Nephron (organoid): ENCODE measurements around the gene GLDC.

ENCODE experiments used
- H3K27ac Mint-ChIP-seq, 3 experiments: 2 replicates each; pipeline ENCODE4 v1.8.0; 2020; ENCODE audit warnings: mixed read lengths in 3 of 3, mild to moderate bottlenecking in 2 of 3, moderate library complexity in 1 of 3
- H3K27me3 Mint-ChIP-seq: 2 replicates; pipeline ENCODE4 v1.8.0; 2021; ENCODE audit warnings: low read depth, mild to moderate bottlenecking, moderate library complexity, mixed read lengths
- H3K36me3 Mint-ChIP-seq: 2 replicates; pipeline ENCODE4 v1.8.0; 2020; ENCODE audit warnings: low read depth, mixed read lengths
- H3K4me1 Mint-ChIP-seq: 2 replicates; pipeline ENCODE4 v1.8.0; 2020; ENCODE audit warnings: mixed read lengths
- H3K4me3 Mint-ChIP-seq, 3 experiments: 2 replicates each; pipeline ENCODE4 v1.8.0; 2020; ENCODE audit warnings: mild to moderate bottlenecking in 3 of 3, mixed read lengths in 3 of 3, moderate library complexity in 2 of 3
- H3K9me3 Mint-ChIP-seq: 2 replicates; pipeline ENCODE4 v1.8.0; 2020; ENCODE audit warnings: mixed read lengths
- TF ChIP-seq, protein P1 (sequence below), 3 experiments: fragments of 200-600 bp; sonication (generic); IDR thresholded peaks; one replicate each; pipeline ENCODE4 v1.5.0; 2021; ENCODE audit warnings: antibody characterized with exemption in 3 of 3; ENCODE audit not compliant: unreplicated experiment in 3 of 3

Gene GLDC

GRCh38 chr9:6641961-6642360 is 3.6 kb downstream of the GLDC start:
- TF ChIP-seq, protein P1, sequence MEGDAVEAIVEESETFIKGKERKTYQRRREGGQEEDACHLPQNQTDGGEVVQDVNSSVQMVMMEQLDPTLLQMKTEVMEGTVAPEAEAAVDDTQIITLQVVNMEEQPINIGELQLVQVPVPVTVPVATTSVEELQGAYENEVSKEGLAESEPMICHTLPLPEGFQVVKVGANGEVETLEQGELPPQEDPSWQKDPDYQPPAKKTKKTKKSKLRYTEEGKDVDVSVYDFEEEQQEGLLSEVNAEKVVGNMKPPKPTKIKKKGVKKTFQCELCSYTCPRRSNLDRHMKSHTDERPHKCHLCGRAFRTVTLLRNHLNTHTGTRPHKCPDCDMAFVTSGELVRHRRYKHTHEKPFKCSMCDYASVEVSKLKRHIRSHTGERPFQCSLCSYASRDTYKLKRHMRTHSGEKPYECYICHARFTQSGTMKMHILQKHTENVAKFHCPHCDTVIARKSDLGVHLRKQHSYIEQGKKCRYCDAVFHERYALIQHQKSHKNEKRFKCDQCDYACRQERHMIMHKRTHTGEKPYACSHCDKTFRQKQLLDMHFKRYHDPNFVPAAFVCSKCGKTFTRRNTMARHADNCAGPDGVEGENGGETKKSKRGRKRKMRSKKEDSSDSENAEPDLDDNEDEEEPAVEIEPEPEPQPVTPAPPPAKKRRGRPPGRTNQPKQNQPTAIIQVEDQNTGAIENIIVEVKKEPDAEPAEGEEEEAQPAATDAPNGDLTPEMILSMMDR (IDR thresholded peaks at IDR 0.05; ENCODE audit: unreplicated experiment in 3 of 3) = no peak
- Mint-ChIP-seq H3K36me3 (no peaks in the 10 kb centered on the region), H3K9me3 (no peaks in the 10 kb centered on the region), H3K4me3 (no peak overlapping the region), H3K27me3 (peaks cover 57% of the 10 kb centered on the region), H3K4me1 (peaks cover 16% of the 10 kb centered on the region), H3K27ac (no peak overlapping the region)

- TF ChIP-seq, protein P1 (IDR thresholded peaks at IDR 0.05; ENCODE audit: unreplicated experiment in 3 of 3) = no peak
- Mint-ChIP-seq H3K4me3 (no peak overlapping the region), H3K27ac (no peak overlapping the region), H3K27me3 (peaks cover 53% of the 10 kb centered on the region), H3K9me3 (no peaks in the 10 kb centered on the region), H3K4me1 (peaks cover 16% of the 10 kb centered on the region), H3K36me3 (no peaks in the 10 kb centered on the region)
These were observed 4.0 kb downstream of the GLDC start for GRCh38 chr9:6641561-6641960.

GRCh38 chr9:6641056-6641455 is 4.5 kb downstream of the GLDC start:
- Mint-ChIP-seq H3K27ac (peak overlapping the region in 1 of 3 experiments; percentile 46), H3K9me3 (no peaks in the 10 kb centered on the region), H3K36me3 (no peaks in the 10 kb centered on the region), H3K4me1 (peaks cover 13% of the 10 kb centered on the region), H3K27me3 (peaks cover 48% of the 10 kb centered on the region), H3K4me3 (no peak overlapping the region)
- TF ChIP-seq, protein P1 (IDR thresholded peaks at IDR 0.05; ENCODE audit: unreplicated experiment in 3 of 3) = no peak

DNA sequence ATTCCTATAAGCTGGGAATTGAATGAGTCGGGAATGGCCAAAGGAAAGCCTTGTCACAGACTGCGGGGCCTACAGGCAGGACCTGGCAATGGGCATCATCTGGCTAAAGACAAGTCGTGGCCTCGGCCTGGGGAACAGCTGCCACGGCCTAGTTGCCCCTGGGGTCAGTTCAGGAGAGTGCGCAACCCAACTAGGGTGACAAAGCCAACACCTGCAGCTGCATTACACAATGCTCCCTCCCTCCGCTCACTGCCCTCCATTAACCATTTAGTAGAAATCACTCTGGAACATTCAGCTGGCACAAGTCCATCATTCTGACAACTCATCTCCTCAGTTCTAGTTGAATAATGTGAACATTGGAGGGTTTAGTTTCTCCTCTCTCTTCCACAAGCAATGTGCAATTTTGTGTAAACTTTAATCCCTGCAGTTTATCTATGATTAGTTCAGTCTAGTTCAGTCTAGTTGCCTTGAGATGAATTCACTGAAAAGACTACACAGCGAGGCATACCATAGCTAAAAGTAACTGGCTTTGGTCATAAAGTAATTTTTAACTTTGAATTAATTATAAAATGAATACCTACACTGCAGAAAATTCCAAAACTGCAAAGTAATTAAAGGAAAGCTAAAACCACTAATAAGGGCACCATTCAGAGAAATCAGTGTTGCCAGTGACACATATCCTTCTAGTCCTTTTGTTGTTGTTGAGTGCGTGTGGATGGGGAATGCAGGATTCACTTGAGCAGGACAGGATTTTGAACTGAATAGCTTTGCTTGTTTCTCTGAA is 5.1 kb downstream of the GLDC start:
- no peaks in the 10 kb centered on the region for H3K9me3 Mint-ChIP-seq
- TF ChIP-seq, protein P1 (IDR thresholded peaks at IDR 0.05; ENCODE audit: unreplicated experiment in 3 of 3) = no peak
- peak overlapping the region in 2 of 3 experiments; percentile 4 to 24 for H3K27ac Mint-ChIP-seq
- no peak overlapping the region for H3K4me3 Mint-ChIP-seq
- peaks cover 9% of the 10 kb centered on the region for H3K4me1 Mint-ChIP-seq
- H3K36me3 Mint-ChIP-seq = no peaks in the 10 kb centered on the region
- H3K27me3 Mint-ChIP-seq = peaks cover 42% of the 10 kb centered on the region

DNA sequence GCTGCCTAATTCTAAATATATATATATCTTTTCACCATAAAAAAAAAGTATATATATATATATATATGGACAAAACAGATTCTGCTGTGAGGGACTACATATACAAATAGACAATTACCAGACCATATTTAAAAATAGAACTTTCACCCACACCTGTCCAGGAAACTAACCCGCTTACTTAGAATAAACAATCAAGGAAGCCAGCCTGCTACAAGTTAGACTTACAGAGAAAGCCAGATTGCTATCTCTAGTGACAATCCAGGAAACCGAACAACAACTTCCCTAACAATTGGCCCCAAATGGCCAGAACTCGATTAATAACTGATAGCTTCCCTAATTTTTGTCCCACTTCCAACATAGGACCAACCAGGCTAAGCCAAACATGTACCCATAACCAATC is 5.9 kb downstream of the GLDC start:
- no peak overlapping the region for H3K4me3 Mint-ChIP-seq
- no peaks in the 10 kb centered on the region for H3K36me3 Mint-ChIP-seq
- H3K27me3 Mint-ChIP-seq = peaks cover 36% of the 10 kb centered on the region
- TF ChIP-seq, protein P1 (IDR thresholded peaks at IDR 0.05; ENCODE audit: unreplicated experiment in 3 of 3) = no peak
- H3K4me1 Mint-ChIP-seq = peaks cover 6% of the 10 kb centered on the region
- no peaks in the 10 kb centered on the region for H3K9me3 Mint-ChIP-seq
- no peak overlapping the region for H3K27ac Mint-ChIP-seq

GRCh38 chr9:6634444-6634843 is 11.1 kb downstream of the GLDC start:
- Mint-ChIP-seq H3K27ac (no peak overlapping the region), H3K9me3 (no peaks in the 10 kb centered on the region), H3K4me3 (no peak overlapping the region), H3K36me3 (no peaks in the 10 kb centered on the region), H3K4me1 (peaks cover 11% of the 10 kb centered on the region), H3K27me3 (no peaks in the 10 kb centered on the region)
- TF ChIP-seq, protein P1 (IDR thresholded peaks at IDR 0.05; ENCODE audit: unreplicated experiment in 3 of 3) = no peak
